Panc1 (cell line): ENCODE measurements around the gene POLR3H. TPM values are rescaled to one million over a fixed set of nuclear protein-coding genes. Genes with fewer than 3 reads are reported as not detected.

ENCODE experiments used
- ATAC-seq: fragments of 200-7000 bp; cut with Tn5 transposase; 2 replicates; pipeline ENCODE4 v1.9.1; 2020; ENCODE audit warnings: mild to moderate bottlenecking, moderate library complexity
- BruUV-seq: library from RNA; stranded (reverse); fragments of 400-500 nt; replicated peaks from 2 replicates; lab custom pipeline; 2021; lab: Mats Ljungman, UMichigan
- CTCF ChIA-PET: fragments of 300-600 bp; sonication (Branson Sonifier 250); formaldehyde crosslinking; loops from one replicate; lab custom pipeline; 2022; ENCODE audit warnings: antibody characterized with exemption; lab: Charles Lee
- POLR2A ChIA-PET: fragments of 300-600 bp; sonication (Branson Sonifier 250); formaldehyde crosslinking; loops from one replicate; lab custom pipeline; 2022; ENCODE audit warnings: antibody characterized with exemption; lab: Charles Lee
- DNase-seq: peaks from one replicate; pipeline ENCODE4 v3.0.0-alpha.2; 2010; ENCODE audit warnings: low read depth, low spot score
- H3K27ac ChIP-seq: 2 replicates; pipeline ENCODE4 v1.5.1; 2011; ENCODE audit warnings: mild to moderate bottlenecking, low read length, inconsistent platforms
- H3K27me3 ChIP-seq: fragments of 200-500 bp; sonication (Bioruptor generic); 2 replicates; pipeline ENCODE4 v1.6.0; 2014; ENCODE audit warnings: low read length, inconsistent platforms; ENCODE audit not compliant: control insufficient read depth, insufficient read depth
- H3K36me3 ChIP-seq: fragments of 200-500 bp; sonication (Bioruptor generic); 2 replicates; pipeline ENCODE4 v1.5.1; 2014; ENCODE audit warnings: inconsistent platforms, mild to moderate bottlenecking, low read length, moderate library complexity; ENCODE audit not compliant: control insufficient read depth, insufficient read depth
- H3K4me1 ChIP-seq: 2 replicates; pipeline ENCODE4 v1.5.1; 2011; ENCODE audit warnings: inconsistent platforms, mild to moderate bottlenecking, low read length, moderate library complexity; ENCODE audit not compliant: control insufficient read depth, insufficient read depth
- H3K4me3 ChIP-seq, 2 experiments: 2 replicates each; pipeline ENCODE4 v1.5.1; 2011 to 2012; ENCODE audit warnings: low read depth in 2 of 2, low read length in 2 of 2, mild to moderate bottlenecking in 2 of 2, inconsistent platforms in 1 of 2, moderate library complexity in 1 of 2
- H3K9me3 ChIP-seq: fragments of 200-500 bp; sonication (Bioruptor generic); 2 replicates; pipeline ENCODE4 v1.5.1; 2014; ENCODE audit warnings: low read depth, mild to moderate bottlenecking, inconsistent platforms, low read length, moderate library complexity; ENCODE audit not compliant: control insufficient read depth, insufficient read depth
- POLR2AphosphoS5 ChIP-seq: IDR thresholded peaks from 2 replicates; pipeline ENCODE4 v1.6.1; 2012; ENCODE audit warnings: mild to moderate bottlenecking, low read depth, low read length, moderate library complexity
- SIN3A ChIP-seq: IDR thresholded peaks from 2 replicates; pipeline ENCODE4 v1.6.1; 2012; ENCODE audit warnings: low read depth, mild to moderate bottlenecking, low read length, moderate library complexity, borderline replicate concordance; ENCODE audit not compliant: insufficient read depth
- TCF7L2 ChIP-seq: IDR thresholded peaks from 2 replicates; pipeline ENCODE4 v1.6.1; 2011; ENCODE audit warnings: mild to moderate bottlenecking, low read depth, low read length, inconsistent platforms
- in situ Hi-C: cut with HindIII; loops from 2 replicates; pipeline ENCODE4 v1.10.0; 2016; ENCODE audit warnings: low sequenced_read_pairs, low pct_unique_long_range_greater_than_20kb
- intact Hi-C: fragments of 100-400 bp; cut with micrococcal nuclease; formaldehyde crosslinking; loops from one replicate; pipeline ENCODE4 v1.10.0; 2022; ENCODE audit not compliant: unreplicated experiment
- total RNA-seq: library from RNA; stranded (reverse); gene quantifications from one replicate; pipeline ENCODE4 v1.2.1, GENCODE V29; 2021; ENCODE audit not compliant: unreplicated experiment
- TF ChIP-seq, protein P1 (sequence below): fragments of 450-650 bp; IDR thresholded peaks from 2 replicates; pipeline ENCODE4 v1.5.1; 2017; ENCODE audit warnings: mild to moderate bottlenecking
- TF ChIP-seq, protein P2 (sequence below), 2 experiments: IDR thresholded peaks; 2 replicates each; pipeline ENCODE4 v1.6.1; 2011 to 2012; ENCODE audit warnings: low read depth in 2 of 2, control low read depth in 1 of 2, low read length in 1 of 2, mild to moderate bottlenecking in 1 of 2, moderate library complexity in 1 of 2; ENCODE audit not compliant: insufficient read depth in 1 of 2

The POLR3H gene
- total RNA-seq, 1 experiment from 2014 or later, result 46.6 TPM

DNA sequence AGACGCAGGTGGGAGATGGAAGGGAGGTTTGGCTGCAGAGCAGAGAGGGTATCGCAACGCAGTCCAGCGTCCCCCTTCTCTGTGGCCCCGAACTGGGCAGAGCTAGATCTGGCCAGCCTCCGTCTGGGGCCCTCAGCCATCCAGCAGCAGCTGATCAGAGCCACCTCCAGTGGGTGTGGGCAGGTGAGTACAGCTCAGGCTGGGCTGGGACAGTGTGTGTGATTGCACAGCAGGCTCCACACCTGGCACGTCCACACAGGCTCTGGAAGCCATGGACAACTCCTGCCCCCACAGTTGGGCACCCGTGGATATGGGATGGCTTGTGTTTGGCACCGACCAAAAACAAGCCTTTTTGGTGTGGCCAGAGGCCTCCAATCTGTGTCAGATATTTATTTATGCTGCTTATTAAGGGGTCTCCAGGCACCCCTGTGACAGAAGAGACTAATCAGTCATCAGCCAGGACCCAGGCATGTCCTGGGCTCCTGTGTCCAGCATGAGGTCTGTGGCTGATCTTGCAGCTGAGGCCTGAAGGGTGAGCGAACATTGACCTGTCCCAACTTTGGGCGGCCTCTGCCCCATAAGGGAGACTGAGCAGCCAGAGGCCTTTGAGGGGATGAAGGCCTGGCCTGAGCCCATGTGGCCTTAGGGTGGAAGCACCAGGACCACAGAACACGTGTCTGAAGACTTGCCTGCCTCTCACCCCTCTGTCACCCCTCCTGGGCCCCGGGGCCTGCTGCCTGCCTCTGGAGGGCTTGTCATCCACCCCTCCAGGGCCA is 18.6 kb downstream of the POLR3H start:
- ATAC-seq (peak; percentile 17), DNase-seq (no peak)
- peak overlapping the region; percentile 23; the same call in 1 of the 2 replicates for H3K27ac ChIP-seq
- intact Hi-C loops, result no loop called here
- no peak overlapping the region for H3K4me3 ChIP-seq
- in situ Hi-C loops, result no loop called here
- no peaks in the 10 kb centered on the region; the same call in 1 of the 2 replicates for H3K36me3 ChIP-seq
- H3K27me3 ChIP-seq, result no peaks in the 10 kb centered on the region
- ChIA-PET CTCF (interaction anchor here (0.6 kb wide), 1 partner anchor 12 kb away, joined by 4 read pairs; no protein-coding TSS in a partner anchor), POLR2A (no interaction called here)
- H3K4me1 ChIP-seq, result peaks cover 34% of the 10 kb centered on the region
- no peaks in the 10 kb centered on the region for H3K9me3 ChIP-seq
- TF ChIP-seq, protein P1, sequence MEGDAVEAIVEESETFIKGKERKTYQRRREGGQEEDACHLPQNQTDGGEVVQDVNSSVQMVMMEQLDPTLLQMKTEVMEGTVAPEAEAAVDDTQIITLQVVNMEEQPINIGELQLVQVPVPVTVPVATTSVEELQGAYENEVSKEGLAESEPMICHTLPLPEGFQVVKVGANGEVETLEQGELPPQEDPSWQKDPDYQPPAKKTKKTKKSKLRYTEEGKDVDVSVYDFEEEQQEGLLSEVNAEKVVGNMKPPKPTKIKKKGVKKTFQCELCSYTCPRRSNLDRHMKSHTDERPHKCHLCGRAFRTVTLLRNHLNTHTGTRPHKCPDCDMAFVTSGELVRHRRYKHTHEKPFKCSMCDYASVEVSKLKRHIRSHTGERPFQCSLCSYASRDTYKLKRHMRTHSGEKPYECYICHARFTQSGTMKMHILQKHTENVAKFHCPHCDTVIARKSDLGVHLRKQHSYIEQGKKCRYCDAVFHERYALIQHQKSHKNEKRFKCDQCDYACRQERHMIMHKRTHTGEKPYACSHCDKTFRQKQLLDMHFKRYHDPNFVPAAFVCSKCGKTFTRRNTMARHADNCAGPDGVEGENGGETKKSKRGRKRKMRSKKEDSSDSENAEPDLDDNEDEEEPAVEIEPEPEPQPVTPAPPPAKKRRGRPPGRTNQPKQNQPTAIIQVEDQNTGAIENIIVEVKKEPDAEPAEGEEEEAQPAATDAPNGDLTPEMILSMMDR, result no peak
- TF ChIP-seq TCF7L2, result no peak
- no peak for TF ChIP-seq SIN3A
- TF ChIP-seq POLR2AphosphoS5, result peak; percentile 50
- TF ChIP-seq, protein P2, sequence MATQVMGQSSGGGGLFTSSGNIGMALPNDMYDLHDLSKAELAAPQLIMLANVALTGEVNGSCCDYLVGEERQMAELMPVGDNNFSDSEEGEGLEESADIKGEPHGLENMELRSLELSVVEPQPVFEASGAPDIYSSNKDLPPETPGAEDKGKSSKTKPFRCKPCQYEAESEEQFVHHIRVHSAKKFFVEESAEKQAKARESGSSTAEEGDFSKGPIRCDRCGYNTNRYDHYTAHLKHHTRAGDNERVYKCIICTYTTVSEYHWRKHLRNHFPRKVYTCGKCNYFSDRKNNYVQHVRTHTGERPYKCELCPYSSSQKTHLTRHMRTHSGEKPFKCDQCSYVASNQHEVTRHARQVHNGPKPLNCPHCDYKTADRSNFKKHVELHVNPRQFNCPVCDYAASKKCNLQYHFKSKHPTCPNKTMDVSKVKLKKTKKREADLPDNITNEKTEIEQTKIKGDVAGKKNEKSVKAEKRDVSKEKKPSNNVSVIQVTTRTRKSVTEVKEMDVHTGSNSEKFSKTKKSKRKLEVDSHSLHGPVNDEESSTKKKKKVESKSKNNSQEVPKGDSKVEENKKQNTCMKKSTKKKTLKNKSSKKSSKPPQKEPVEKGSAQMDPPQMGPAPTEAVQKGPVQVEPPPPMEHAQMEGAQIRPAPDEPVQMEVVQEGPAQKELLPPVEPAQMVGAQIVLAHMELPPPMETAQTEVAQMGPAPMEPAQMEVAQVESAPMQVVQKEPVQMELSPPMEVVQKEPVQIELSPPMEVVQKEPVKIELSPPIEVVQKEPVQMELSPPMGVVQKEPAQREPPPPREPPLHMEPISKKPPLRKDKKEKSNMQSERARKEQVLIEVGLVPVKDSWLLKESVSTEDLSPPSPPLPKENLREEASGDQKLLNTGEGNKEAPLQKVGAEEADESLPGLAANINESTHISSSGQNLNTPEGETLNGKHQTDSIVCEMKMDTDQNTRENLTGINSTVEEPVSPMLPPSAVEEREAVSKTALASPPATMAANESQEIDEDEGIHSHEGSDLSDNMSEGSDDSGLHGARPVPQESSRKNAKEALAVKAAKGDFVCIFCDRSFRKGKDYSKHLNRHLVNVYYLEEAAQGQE (IDR thresholded peaks at IDR 0.05; ENCODE audit: insufficient read depth in 1 of 2, low read depth in 2 of 2, low read length in 1 of 2), result no peak
- no TSS peak for BruUV-seq

DNA sequence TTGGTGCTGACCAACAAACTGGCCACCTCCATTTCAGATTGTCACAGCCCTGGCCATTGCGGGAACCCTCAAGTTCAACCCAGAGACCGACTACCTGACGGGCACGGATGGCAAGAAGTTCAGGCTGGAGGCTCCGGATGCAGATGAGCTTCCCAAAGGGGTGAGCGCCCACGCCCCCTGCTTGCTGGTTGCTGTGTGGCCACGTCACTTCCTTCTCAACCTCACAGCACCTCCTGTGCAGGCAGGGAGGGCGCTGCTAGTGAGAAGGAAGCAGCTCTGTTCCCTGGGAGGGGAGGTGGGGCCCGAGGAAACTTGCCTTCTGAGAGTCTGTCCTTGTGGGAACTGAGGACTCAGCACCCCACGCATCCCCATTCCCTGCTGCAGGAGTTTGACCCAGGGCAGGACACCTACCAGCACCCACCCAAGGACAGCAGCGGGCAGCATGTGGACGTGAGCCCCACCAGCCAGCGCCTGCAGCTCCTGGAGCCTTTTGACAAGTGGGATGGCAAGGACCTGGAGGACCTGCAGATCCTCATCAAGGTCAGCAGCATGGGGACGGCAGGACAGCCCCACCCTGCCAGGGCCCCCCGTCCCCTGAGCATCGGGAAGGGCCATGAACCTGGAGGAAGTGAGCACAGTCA is 19.3 kb downstream of the POLR3H start:
- no peak for DNase-seq
- Histone ChIP-seq H3K27ac (peak overlapping the region; percentile 57; the same call in 1 of the 2 replicates), H3K27me3 (no peaks in the 10 kb centered on the region), H3K9me3 (no peaks in the 10 kb centered on the region), H3K4me1 (peaks cover 34% of the 10 kb centered on the region), H3K36me3 (no peaks in the 10 kb centered on the region; the same call in 1 of the 2 replicates), H3K4me3 (no peak overlapping the region)
- intact Hi-C loops, result no loop called here
- in situ Hi-C loops, result no loop called here
- ChIA-PET CTCF (interaction anchor here (0.6 kb wide), 1 partner anchor 13 kb away, joined by 4 read pairs; no protein-coding TSS in a partner anchor), POLR2A (no interaction called here)
- ATAC-seq, result no peak; the same call in 1 of the 2 replicates
- no TSS peak for BruUV-seq
- TF ChIP-seq, protein P1, result no peak
- TF ChIP-seq TCF7L2, result no peak
- TF ChIP-seq SIN3A, result no peak
- TF ChIP-seq, protein P2 (IDR thresholded peaks at IDR 0.05; ENCODE audit: insufficient read depth in 1 of 2, low read depth in 2 of 2, low read length in 1 of 2), result no peak
- TF ChIP-seq POLR2AphosphoS5, result no peak
